IPS-18a (cell line): ENCODE results near the gene LDOC1.
"Not testable (repeated sequence)": the region's sequence is repeated elsewhere in the genome, so short reads cannot be mapped to it uniquely, and the experiment has no call there.

Source experiments
- H3K27ac ChIP-seq: one replicate; pipeline ENCODE4 v1.5.1; 2013; ENCODE audit warnings: low read length
- H3K27me3 ChIP-seq: one replicate; pipeline ENCODE4 v1.6.1; 2013; ENCODE audit warnings: mild to moderate bottlenecking, low read length; ENCODE audit not compliant: control insufficient read depth, insufficient read depth
- H3K36me3 ChIP-seq: one replicate; pipeline ENCODE4 v1.6.1; 2013; ENCODE audit warnings: low read depth, low read length; ENCODE audit not compliant: control insufficient read depth
- H3K4me1 ChIP-seq: one replicate; pipeline ENCODE4 v1.6.1; 2013; ENCODE audit warnings: low read depth, low read length; ENCODE audit not compliant: control insufficient read depth
- H3K4me3 ChIP-seq: one replicate; pipeline ENCODE4 v1.5.1; 2013; ENCODE audit warnings: low read length
- H3K9ac ChIP-seq: one replicate; pipeline ENCODE4 v1.6.1; 2013; ENCODE audit warnings: mild to moderate bottlenecking, low read length, moderate library complexity
- H3K9me3 ChIP-seq: one replicate; pipeline ENCODE4 v1.6.1; 2013; ENCODE audit warnings: low read depth, low read length; ENCODE audit not compliant: control insufficient read depth

Gene LDOC1

GRCh38 chrX:141155231-141155630 lies 21.7 kb downstream of the LDOC1 start:
- H3K27me3 ChIP-seq, H3K9ac ChIP-seq, H3K4me1 ChIP-seq, H3K27ac ChIP-seq, H3K9me3 ChIP-seq, H3K4me3 ChIP-seq, H3K36me3 ChIP-seq: not testable (repeated sequence)

- Histone ChIP-seq H3K36me3 (no peaks in the 10 kb centered on the region), H3K9me3 (peaks cover 15% of the 10 kb centered on the region), H3K27ac (no peak overlapping the region), H3K27me3 (no peaks in the 10 kb centered on the region), H3K4me3 (no peak overlapping the region), H3K9ac (no peak overlapping the region), H3K4me1 (no peaks in the 10 kb centered on the region)
Measured at GRCh38 chrX:141142946-141143345, 34.0 kb downstream of the LDOC1 start.

DNA sequence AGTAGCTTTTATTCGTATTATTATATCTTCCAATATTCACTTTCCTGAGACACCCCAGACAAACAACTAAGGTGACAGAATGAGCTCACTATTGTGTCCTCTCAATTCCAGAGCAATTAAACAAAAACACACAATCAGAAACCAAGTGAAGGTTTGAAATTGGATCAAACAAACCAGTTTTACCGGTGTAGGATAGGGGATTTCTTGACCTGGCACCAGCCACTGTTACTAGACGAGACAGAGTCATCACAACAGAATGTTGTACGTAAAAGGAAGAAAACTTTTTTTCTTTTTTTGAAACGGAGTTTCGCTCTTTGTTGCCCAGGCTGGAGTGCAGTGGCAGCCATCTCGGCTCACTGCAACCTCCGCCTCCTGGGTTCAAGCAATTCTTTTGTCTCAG lies 43.7 kb downstream of the LDOC1 start:
- H3K4me3 ChIP-seq, result no peak overlapping the region
- no peaks in the 10 kb centered on the region for H3K36me3 ChIP-seq
- no peaks in the 10 kb centered on the region for H3K4me1 ChIP-seq
- H3K27me3 ChIP-seq, result no peaks in the 10 kb centered on the region
- no peak overlapping the region for H3K9ac ChIP-seq
- H3K27ac ChIP-seq, result no peak overlapping the region
- H3K9me3 ChIP-seq, result peaks cover 5% of the 10 kb centered on the region

GRCh38 chrX:141127146-141127545 lies 49.8 kb downstream of the LDOC1 start:
- Histone ChIP-seq H3K4me1 (no peaks in the 10 kb centered on the region), H3K9me3 (peaks cover 10% of the 10 kb centered on the region)

More at GRCh38 chrX:141127146-141127545, 49.8 kb downstream of the LDOC1 start:
- Histone ChIP-seq H3K27ac (no peak overlapping the region), H3K36me3 (no peaks in the 10 kb centered on the region), H3K4me3 (no peak overlapping the region), H3K9ac (no peak overlapping the region), H3K27me3 (no peaks in the 10 kb centered on the region)
